ENCODE data around the gene ABCB7. TPM values are rescaled to one million over a fixed set of nuclear protein-coding genes. Genes with fewer than 3 reads are reported as not detected.
"Not testable (repeated sequence)": the region's sequence is repeated elsewhere in the genome, so short reads cannot be mapped to it uniquely, and the experiment has no call there.

The ABCB7 gene
- total and polyA plus RNA-seq, 5 donors = 15.6 to 28.6 (median 26.4) TPM

- 77% methylated on average over 1 of the region's 1 CpG for WGBS
- Histone ChIP-seq H3K9me3 (ENCODE audit: control insufficient read depth, low read length) (no peaks in the 10 kb centered on the region), H3K27me3 (ENCODE audit: control insufficient read depth, insufficient read depth) (no peaks in the 10 kb centered on the region), H3K4me3 (ENCODE audit: low read length) (no peak overlapping the region), H3K4me1 (ENCODE audit: control insufficient read depth, insufficient read depth, low read length) (no peaks in the 10 kb centered on the region), H3K27ac (ENCODE audit: low read length) (no peak overlapping the region)
- ATAC-seq (no peak), DNase-seq (no peak)
- intact Hi-C loops (cut with DNase I) = no loop called here
Measured at GRCh38 chrX:75096331-75096730, 59.8 kb downstream of the ABCB7 start.

GRCh38 chrX:75086731-75087195 is 69.3 kb downstream of the ABCB7 start:
- H3K4me3 ChIP-seq (ENCODE audit: low read length) = no peak overlapping the region
- peak in 1 of 3 donors; percentile 6 for DNase-seq
- H3K9me3 ChIP-seq (ENCODE audit: control insufficient read depth, low read length) = no peaks in the 10 kb centered on the region
- intact Hi-C loops (cut with DNase I) = no loop called here
- no peak overlapping the region for H3K27ac ChIP-seq (ENCODE audit: low read length)
- no peaks in the 10 kb centered on the region for H3K4me1 ChIP-seq (ENCODE audit: control insufficient read depth, insufficient read depth, low read length)
- ATAC-seq = peak in 1 of 2 donors; percentile 51
- 81% methylated on average over 2 of the region's 2 CpGs for WGBS
- H3K27me3 ChIP-seq (ENCODE audit: control insufficient read depth, insufficient read depth) = no peaks in the 10 kb centered on the region

- Histone ChIP-seq H3K27me3 (ENCODE audit: control insufficient read depth, insufficient read depth) (no peaks in the 10 kb centered on the region), H3K4me3 (ENCODE audit: low read length) (no peak overlapping the region), H3K27ac (ENCODE audit: low read length) (no peak overlapping the region), H3K4me1 (ENCODE audit: control insufficient read depth, insufficient read depth, low read length) (no peaks in the 10 kb centered on the region), H3K9me3 (ENCODE audit: control insufficient read depth, low read length) (no peaks in the 10 kb centered on the region)
- ATAC-seq (no peak), DNase-seq (no peak)
- intact Hi-C loops (cut with DNase I) = no loop called here
Measured at GRCh38 chrX:75084757-75085156, 71.3 kb downstream of the ABCB7 start.

- Histone ChIP-seq H3K4me3 (ENCODE audit: low read length) (no peak overlapping the region), H3K9me3 (ENCODE audit: control insufficient read depth, low read length) (no peaks in the 10 kb centered on the region), H3K4me1 (ENCODE audit: control insufficient read depth, insufficient read depth, low read length) (no peaks in the 10 kb centered on the region), H3K27me3 (ENCODE audit: control insufficient read depth, insufficient read depth) (no peaks in the 10 kb centered on the region), H3K27ac (ENCODE audit: low read length) (no peak overlapping the region)
- intact Hi-C loops (cut with DNase I) = no loop called here
- ATAC-seq (no peak), DNase-seq (no peak)
- WGBS = 88% methylated on average over 1 of the region's 1 CpG
Measured at GRCh38 chrX:75076429-75076828, 79.7 kb downstream of the ABCB7 start.

GRCh38 chrX:75074475-75074874 is 81.6 kb downstream of the ABCB7 start:
- H3K27ac ChIP-seq (ENCODE audit: low read length) = no peak overlapping the region
- intact Hi-C loops (cut with DNase I) = no loop called here
- 100% methylated on average over 1 of the region's 1 CpG for WGBS
- H3K27me3 ChIP-seq (ENCODE audit: control insufficient read depth, insufficient read depth) = no peaks in the 10 kb centered on the region
- ATAC-seq = no peak
- DNase-seq = no peak
- no peak overlapping the region for H3K4me3 ChIP-seq (ENCODE audit: low read length)
- H3K4me1 ChIP-seq (ENCODE audit: control insufficient read depth, insufficient read depth, low read length) = no peaks in the 10 kb centered on the region
- no peaks in the 10 kb centered on the region for H3K9me3 ChIP-seq (ENCODE audit: control insufficient read depth, low read length)

GRCh38 chrX:75071334-75071733 is 84.7 kb downstream of the ABCB7 start:
- Histone ChIP-seq H3K9me3 (ENCODE audit: control insufficient read depth, low read length) (no peaks in the 10 kb centered on the region), H3K4me1 (ENCODE audit: control insufficient read depth, insufficient read depth, low read length) (no peaks in the 10 kb centered on the region), H3K4me3 (ENCODE audit: low read length) (no peak overlapping the region), H3K27ac (ENCODE audit: low read length) (no peak overlapping the region), H3K27me3 (ENCODE audit: control insufficient read depth, insufficient read depth) (no peaks in the 10 kb centered on the region)
- intact Hi-C loops (cut with DNase I) = no loop called here
- WGBS = 87% methylated on average over 3 of the region's 3 CpGs
- DNase-seq = no peak
- no peak for ATAC-seq

DNA sequence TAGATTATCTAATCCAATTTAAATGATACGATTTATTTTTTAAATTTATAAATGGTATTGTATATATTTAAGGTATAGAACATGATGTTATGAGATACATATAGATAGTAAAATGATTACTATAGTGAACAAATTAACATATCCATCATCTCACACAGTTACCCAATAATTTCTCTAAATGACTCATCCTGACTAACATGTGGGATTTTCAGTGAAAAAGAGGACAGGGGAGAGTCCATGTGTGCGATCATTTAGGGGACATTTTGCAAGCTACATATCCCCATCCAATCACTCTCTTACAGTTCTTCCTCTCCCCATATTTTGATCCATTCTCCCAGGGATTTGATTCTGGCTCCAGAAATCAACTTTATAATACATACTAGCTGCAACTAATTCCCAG is 88.2 kb downstream of the ABCB7 start:
- intact Hi-C loops (cut with DNase I) = no loop called here
- H3K4me3 ChIP-seq (ENCODE audit: low read length) = no peak overlapping the region
- no peak overlapping the region for H3K27ac ChIP-seq (ENCODE audit: low read length)
- ATAC-seq (no peak), DNase-seq (no peak)
- H3K4me1 ChIP-seq (ENCODE audit: control insufficient read depth, insufficient read depth, low read length) = no peaks in the 10 kb centered on the region
- no peaks in the 10 kb centered on the region for H3K9me3 ChIP-seq (ENCODE audit: control insufficient read depth, low read length)
- no peaks in the 10 kb centered on the region for H3K27me3 ChIP-seq (ENCODE audit: control insufficient read depth, insufficient read depth)
- WGBS = 97% methylated on average over 2 of the region's 2 CpGs

GRCh38 chrX:75061701-75062100 is 94.4 kb downstream of the ABCB7 start:
- Histone ChIP-seq H3K27ac (ENCODE audit: low read length) (no peak overlapping the region), H3K27me3 (ENCODE audit: control insufficient read depth, insufficient read depth) (no peaks in the 10 kb centered on the region), H3K4me3 (ENCODE audit: low read length) (no peak overlapping the region), H3K9me3 (ENCODE audit: control insufficient read depth, low read length) (no peaks in the 10 kb centered on the region), H3K4me1 (ENCODE audit: control insufficient read depth, insufficient read depth, low read length) (no peaks in the 10 kb centered on the region)
- DNase-seq = no peak
- intact Hi-C loops (cut with DNase I) = no loop called here
- ATAC-seq = no peak
- 72% methylated on average over 1 of the region's 1 CpG for whole genome bisulfite sequencing

DNA sequence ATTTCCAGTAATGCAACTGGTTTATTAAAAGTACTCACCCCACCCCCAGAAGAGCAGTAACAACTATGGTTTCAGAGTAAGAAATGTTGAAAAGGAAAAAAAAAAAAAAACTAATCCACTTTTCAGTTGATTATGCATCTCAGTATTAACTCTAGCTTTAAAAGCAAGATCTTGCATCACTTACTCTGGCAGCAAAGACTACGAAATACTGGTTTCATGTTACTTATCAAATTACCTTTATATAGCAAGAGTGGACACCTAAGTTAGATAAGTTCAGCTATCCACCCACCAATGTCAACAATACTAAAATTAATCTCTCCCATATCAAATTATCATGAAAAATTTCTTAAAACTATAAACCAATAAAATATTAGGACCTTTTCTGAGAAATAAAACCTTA is 105.0 kb downstream of the ABCB7 start:
- Histone ChIP-seq H3K27ac (ENCODE audit: low read length) (no peak overlapping the region), H3K9me3 (ENCODE audit: control insufficient read depth, low read length) (no peaks in the 10 kb centered on the region), H3K4me1 (ENCODE audit: control insufficient read depth, insufficient read depth, low read length) (no peaks in the 10 kb centered on the region), H3K27me3 (ENCODE audit: control insufficient read depth, insufficient read depth) (no peaks in the 10 kb centered on the region), H3K4me3 (ENCODE audit: low read length) (no peak overlapping the region)
- ATAC-seq (no peak), DNase-seq (no peak)
- 96% methylated on average over 1 of the region's 1 CpG for WGBS
- intact Hi-C loops (cut with DNase I) = no loop called here

GRCh38 chrX:75045369-75045768 is 110.7 kb downstream of the ABCB7 start:
- ATAC-seq (no peak), DNase-seq (no peak)
- H3K27ac ChIP-seq (ENCODE audit: low read length) = no peak overlapping the region
- H3K9me3 ChIP-seq (ENCODE audit: control insufficient read depth, low read length) = no peaks in the 10 kb centered on the region
- no peaks in the 10 kb centered on the region for H3K4me1 ChIP-seq (ENCODE audit: control insufficient read depth, insufficient read depth, low read length)
- intact Hi-C loops (cut with DNase I) = no loop called here
- H3K4me3 ChIP-seq (ENCODE audit: low read length) = no peak overlapping the region
- H3K27me3 ChIP-seq (ENCODE audit: control insufficient read depth, insufficient read depth) = no peaks in the 10 kb centered on the region

GRCh38 chrX:75044142-75044541 is 111.9 kb downstream of the ABCB7 start:
- H3K4me1 ChIP-seq (ENCODE audit: control insufficient read depth, insufficient read depth, low read length); H3K27ac ChIP-seq (ENCODE audit: low read length); DNase-seq; H3K9me3 ChIP-seq (ENCODE audit: control insufficient read depth, low read length); intact Hi-C loops (cut with DNase I); ATAC-seq; H3K27me3 ChIP-seq (ENCODE audit: control insufficient read depth, insufficient read depth); H3K4me3 ChIP-seq (ENCODE audit: low read length): not testable (repeated sequence)
- WGBS = 94% methylated on average over 3 of the region's 4 CpGs

GRCh38 chrX:75038925-75039324 is 117.2 kb downstream of the ABCB7 start:
- WGBS = 41% methylated on average over 1 of the region's 1 CpG
- Histone ChIP-seq H3K27me3 (ENCODE audit: control insufficient read depth, insufficient read depth) (no peaks in the 10 kb centered on the region), H3K4me3 (ENCODE audit: low read length) (no peak overlapping the region), H3K4me1 (ENCODE audit: control insufficient read depth, insufficient read depth, low read length) (no peaks in the 10 kb centered on the region), H3K27ac (ENCODE audit: low read length) (no peak overlapping the region), H3K9me3 (ENCODE audit: control insufficient read depth, low read length) (no peaks in the 10 kb centered on the region)
- DNase-seq = no peak
- intact Hi-C loops (cut with DNase I) = no loop called here
- ATAC-seq = no peak
